ENCODE data around the gene CES3.

GRCh38 chr16:66945939-66946338, 15.1 kb upstream of the CES3 start:
- TF ChIP-seq CTCF (IDR thresholded peaks at IDR 0.05) (no peak), POLR2A (IDR thresholded peaks at IDR 0.05) (no peak), POLR2AphosphoS5 (IDR thresholded peaks at IDR 0.05; ENCODE audit: insufficient read depth in 1 of 2, low read depth in 1 of 2) (no peak)

Data from vagina (tissue), 2 donors.